ENCODE results near the gene TBCA. TPM values are rescaled to one million over a fixed set of nuclear protein-coding genes. Genes with fewer than 3 reads are reported as not detected.
A peak's percentile ranks its signal among the peaks of the same experiment; 100 is the strongest.

Gene TBCA
- polyA plus RNA-seq, 1 donor, result 206 TPM

- DNase-seq, result no peak
- WGBS (ENCODE audit: insufficient coverage, low lambda C conversion rate), result 56% methylated on average over 4 of the region's 14 CpGs
- H3K27me3 ChIP-seq (ENCODE audit: control insufficient read depth, insufficient read depth, low read length), result no peaks in the 10 kb centered on the region
- H3K4me1 ChIP-seq (ENCODE audit: control insufficient read depth, insufficient read depth, low read length), result no peaks in the 10 kb centered on the region
- H3K27ac ChIP-seq (ENCODE audit: low read length), result peak overlapping the region; percentile 95
- H3K4me3 ChIP-seq (ENCODE audit: low read length), result peak overlapping the region; percentile 71
- no peaks in the 10 kb centered on the region for H3K9me3 ChIP-seq (ENCODE audit: control insufficient read depth, low read depth, low read length)
- peaks cover under 1% of the 10 kb centered on the region for H3K36me3 ChIP-seq (ENCODE audit: control insufficient read depth, insufficient read depth, low read length)
Observed at GRCh38 chr5:77776554-77777206, 541 bp upstream of the TBCA start.

GRCh38 chr5:77774981-77775789 lies 954 bp downstream of the TBCA start:
- Histone ChIP-seq H3K27me3 (ENCODE audit: control insufficient read depth, insufficient read depth, low read length) (no peaks in the 10 kb centered on the region), H3K9me3 (ENCODE audit: control insufficient read depth, low read depth, low read length) (no peaks in the 10 kb centered on the region), H3K4me3 (ENCODE audit: low read length) (peak overlapping the region; percentile 71), H3K27ac (ENCODE audit: low read length) (peak overlapping the region; percentile 95), H3K4me1 (ENCODE audit: control insufficient read depth, insufficient read depth, low read length) (no peaks in the 10 kb centered on the region), H3K36me3 (ENCODE audit: control insufficient read depth, insufficient read depth, low read length) (peaks cover 10% of the 10 kb centered on the region)
- DNase-seq, result peak; percentile 29 to 50
- WGBS (ENCODE audit: insufficient coverage, low lambda C conversion rate), result no CpG with 5 or more reads among the region's 13 CpGs

GRCh38 chr5:77773734-77774280 lies 2.3 kb downstream of the TBCA start:
- Histone ChIP-seq H3K27me3 (ENCODE audit: control insufficient read depth, insufficient read depth, low read length) (no peaks in the 10 kb centered on the region), H3K36me3 (ENCODE audit: control insufficient read depth, insufficient read depth, low read length) (peaks cover 13% of the 10 kb centered on the region), H3K4me3 (ENCODE audit: low read length) (no peak overlapping the region), H3K9me3 (ENCODE audit: control insufficient read depth, low read depth, low read length) (no peaks in the 10 kb centered on the region), H3K27ac (ENCODE audit: low read length) (no peak overlapping the region), H3K4me1 (ENCODE audit: control insufficient read depth, insufficient read depth, low read length) (no peaks in the 10 kb centered on the region)
- 46% methylated on average over 2 of the region's 3 CpGs for WGBS (ENCODE audit: insufficient coverage, low lambda C conversion rate)
- no peak for DNase-seq

GRCh38 chr5:77772729-77773128 lies 3.4 kb downstream of the TBCA start:
- no peak for DNase-seq
- no peaks in the 10 kb centered on the region for H3K27me3 ChIP-seq (ENCODE audit: control insufficient read depth, insufficient read depth, low read length)
- no peaks in the 10 kb centered on the region for H3K9me3 ChIP-seq (ENCODE audit: control insufficient read depth, low read depth, low read length)
- H3K4me1 ChIP-seq (ENCODE audit: control insufficient read depth, insufficient read depth, low read length), result no peaks in the 10 kb centered on the region
- H3K27ac ChIP-seq (ENCODE audit: low read length), result no peak overlapping the region
- peaks cover 16% of the 10 kb centered on the region for H3K36me3 ChIP-seq (ENCODE audit: control insufficient read depth, insufficient read depth, low read length)
- no peak overlapping the region for H3K4me3 ChIP-seq (ENCODE audit: low read length)

GRCh38 chr5:77771452-77771851 lies 4.7 kb downstream of the TBCA start:
- Histone ChIP-seq H3K27ac (ENCODE audit: low read length) (no peak overlapping the region), H3K4me1 (ENCODE audit: control insufficient read depth, insufficient read depth, low read length) (no peaks in the 10 kb centered on the region), H3K4me3 (ENCODE audit: low read length) (no peak overlapping the region), H3K27me3 (ENCODE audit: control insufficient read depth, insufficient read depth, low read length) (no peaks in the 10 kb centered on the region), H3K9me3 (ENCODE audit: control insufficient read depth, low read depth, low read length) (no peaks in the 10 kb centered on the region), H3K36me3 (ENCODE audit: control insufficient read depth, insufficient read depth, low read length) (peaks cover 18% of the 10 kb centered on the region)
- no CpG with 5 or more reads among the region's 5 CpGs for WGBS (ENCODE audit: insufficient coverage, low lambda C conversion rate)
- DNase-seq, result no peak

- H3K27me3 ChIP-seq (ENCODE audit: control insufficient read depth, insufficient read depth, low read length), result no peaks in the 10 kb centered on the region
- H3K27ac ChIP-seq (ENCODE audit: low read length), result no peak overlapping the region
- no peaks in the 10 kb centered on the region for H3K9me3 ChIP-seq (ENCODE audit: control insufficient read depth, low read depth, low read length)
- H3K4me3 ChIP-seq (ENCODE audit: low read length), result no peak overlapping the region
- peaks cover 18% of the 10 kb centered on the region for H3K36me3 ChIP-seq (ENCODE audit: control insufficient read depth, insufficient read depth, low read length)
- no peaks in the 10 kb centered on the region for H3K4me1 ChIP-seq (ENCODE audit: control insufficient read depth, insufficient read depth, low read length)
- DNase-seq, result no peak
- WGBS (ENCODE audit: insufficient coverage, low lambda C conversion rate), result no CpG with 5 or more reads among the region's 4 CpGs
Observed at GRCh38 chr5:77770293-77771005, 5.7 kb downstream of the TBCA start.

- DNase-seq, result no peak
- Histone ChIP-seq H3K9me3 (ENCODE audit: control insufficient read depth, low read depth, low read length) (no peaks in the 10 kb centered on the region), H3K36me3 (ENCODE audit: control insufficient read depth, insufficient read depth, low read length) (peaks cover 18% of the 10 kb centered on the region), H3K4me3 (ENCODE audit: low read length) (no peak overlapping the region), H3K27me3 (ENCODE audit: control insufficient read depth, insufficient read depth, low read length) (no peaks in the 10 kb centered on the region), H3K27ac (ENCODE audit: low read length) (no peak overlapping the region), H3K4me1 (ENCODE audit: control insufficient read depth, insufficient read depth, low read length) (no peaks in the 10 kb centered on the region)
Observed at GRCh38 chr5:77768978-77769377, 7.2 kb downstream of the TBCA start.

GRCh38 chr5:77767301-77767700 lies 8.8 kb downstream of the TBCA start:
- peaks cover 4% of the 10 kb centered on the region for H3K9me3 ChIP-seq (ENCODE audit: control insufficient read depth, low read depth, low read length)

GRCh38 chr5:77761606-77762005 lies 14.5 kb downstream of the TBCA start:
- Histone ChIP-seq H3K9me3 (ENCODE audit: control insufficient read depth, low read depth, low read length) (peaks cover 12% of the 10 kb centered on the region), H3K4me1 (ENCODE audit: control insufficient read depth, insufficient read depth, low read length) (no peaks in the 10 kb centered on the region), H3K27ac (ENCODE audit: low read length) (no peak overlapping the region), H3K27me3 (ENCODE audit: control insufficient read depth, insufficient read depth, low read length) (no peaks in the 10 kb centered on the region), H3K4me3 (ENCODE audit: low read length) (no peak overlapping the region), H3K36me3 (ENCODE audit: control insufficient read depth, insufficient read depth, low read length) (peaks cover 6% of the 10 kb centered on the region)
- WGBS (ENCODE audit: insufficient coverage, low lambda C conversion rate), result no CpG with 5 or more reads among the region's 3 CpGs
- DNase-seq, result no peak

More at GRCh38 chr5:77767301-77767700, 8.8 kb downstream of the TBCA start:
- Histone ChIP-seq H3K36me3 (ENCODE audit: control insufficient read depth, insufficient read depth, low read length) (peaks cover 18% of the 10 kb centered on the region), H3K27ac (ENCODE audit: low read length) (no peak overlapping the region), H3K4me3 (ENCODE audit: low read length) (no peak overlapping the region), H3K4me1 (ENCODE audit: control insufficient read depth, insufficient read depth, low read length) (no peaks in the 10 kb centered on the region), H3K27me3 (ENCODE audit: control insufficient read depth, insufficient read depth, low read length) (no peaks in the 10 kb centered on the region)
- no CpG with 5 or more reads among the region's 1 CpG for WGBS (ENCODE audit: insufficient coverage, low lambda C conversion rate)
- no peak for DNase-seq

GRCh38 chr5:77758141-77758938 lies 17.8 kb downstream of the TBCA start:
- no peak for DNase-seq
- H3K4me1 ChIP-seq (ENCODE audit: control insufficient read depth, insufficient read depth, low read length), result no peaks in the 10 kb centered on the region
- H3K27me3 ChIP-seq (ENCODE audit: control insufficient read depth, insufficient read depth, low read length), result no peaks in the 10 kb centered on the region
- no peak overlapping the region for H3K27ac ChIP-seq (ENCODE audit: low read length)
- peaks cover 12% of the 10 kb centered on the region for H3K9me3 ChIP-seq (ENCODE audit: control insufficient read depth, low read depth, low read length)
- H3K4me3 ChIP-seq (ENCODE audit: low read length), result no peak overlapping the region
- peaks cover 6% of the 10 kb centered on the region for H3K36me3 ChIP-seq (ENCODE audit: control insufficient read depth, insufficient read depth, low read length)
- WGBS (ENCODE audit: insufficient coverage, low lambda C conversion rate), result 100% methylated on average over 1 of the region's 10 CpGs

Measured in large intestine (tissue), 3 donors.